Astrocyte (in vitro differentiated cells and primary cell): ENCODE data around the gene ZNF234.

Source experiments
- CTCF ChIP-seq: IDR thresholded peaks from 2 replicates; pipeline ENCODE4 v1.5.1; 2011; ENCODE audit warnings: low read depth, mild to moderate bottlenecking, inconsistent platforms, low read length, moderate library complexity; ENCODE audit not compliant: insufficient read depth
- EZH2 ChIP-seq: IDR thresholded peaks from 2 replicates; pipeline ENCODE4 v1.6.1; 2012; ENCODE audit warnings: mild to moderate bottlenecking, low read length, inconsistent platforms; ENCODE audit not compliant: insufficient read depth

GRCh38 chr19:44180968-44181367 is 39.6 kb downstream of the ZNF234 start:
- no peak for TF ChIP-seq CTCF
- TF ChIP-seq EZH2: no peak
